H9 (cell line): Measurements from ENCODE around the gene EDC3. TPM values are rescaled to one million over a fixed set of nuclear protein-coding genes. Genes with fewer than 3 reads are reported as not detected.

Experiments used
- DNase-seq: peaks from one replicate; pipeline ENCODE4 v3.0.0-alpha.2; 2017
- H2AFZ ChIP-seq: one replicate; pipeline ENCODE4 v1.6.1; 2013; ENCODE audit warnings: mild to moderate bottlenecking, low read length, control low read depth, moderate library complexity
- H2AK5ac ChIP-seq: 2 replicates; pipeline ENCODE4 v1.6.1; 2013; ENCODE audit warnings: low read length, control low read depth, mixed read lengths; ENCODE audit not compliant: insufficient read length
- H2BK120ac ChIP-seq: one replicate; pipeline ENCODE4 v1.6.1; 2013; ENCODE audit warnings: low read depth, mild to moderate bottlenecking, low read length, control low read depth, inconsistent platforms; ENCODE audit not compliant: poor library complexity, severe bottlenecking
- H2BK12ac ChIP-seq: 2 replicates; pipeline ENCODE4 v1.6.1; 2013; ENCODE audit warnings: low read length, control low read depth, mixed read lengths, low read depth; ENCODE audit not compliant: insufficient read length
- H2BK15ac ChIP-seq: 2 replicates; pipeline ENCODE4 v1.6.1; 2013; ENCODE audit warnings: low read depth, low read length, control low read depth
- H2BK20ac ChIP-seq: one replicate; pipeline ENCODE4 v1.6.1; 2013; ENCODE audit warnings: low read depth, mild to moderate bottlenecking, low read length, control low read depth, inconsistent platforms; ENCODE audit not compliant: poor library complexity, severe bottlenecking
- H2BK5ac ChIP-seq: 2 replicates; pipeline ENCODE4 v1.6.1; 2013; ENCODE audit warnings: low read length, control low read depth, mixed read lengths; ENCODE audit not compliant: insufficient read length
- H3K14ac ChIP-seq: 2 replicates; pipeline ENCODE4 v1.6.1; 2013; ENCODE audit warnings: low read length, control low read depth; ENCODE audit not compliant: insufficient read depth
- H3K18ac ChIP-seq: 2 replicates; pipeline ENCODE4 v1.6.1; 2013; ENCODE audit warnings: low read depth, mild to moderate bottlenecking, mixed read lengths, low read length, control low read depth; ENCODE audit not compliant: insufficient read length
- H3K23ac ChIP-seq: 2 replicates; pipeline ENCODE4 v1.6.1; 2013; ENCODE audit warnings: low read length, control low read depth, mixed read lengths, low read depth; ENCODE audit not compliant: insufficient read length
- H3K23me2 ChIP-seq: 2 replicates; pipeline ENCODE4 v1.6.1; 2013; ENCODE audit warnings: low read depth, mild to moderate bottlenecking, mixed read lengths, low read length, control low read depth; ENCODE audit not compliant: insufficient read length, poor library complexity, severe bottlenecking
- H3K27ac ChIP-seq: 2 replicates; pipeline ENCODE4 v1.5.1; 2013; ENCODE audit warnings: low read length, control low read depth, mixed read lengths, low read depth; ENCODE audit not compliant: insufficient read length
- H3K27me3 ChIP-seq: 2 replicates; pipeline ENCODE4 v1.6.1; 2013; ENCODE audit warnings: low read length, control low read depth, inconsistent platforms; ENCODE audit not compliant: insufficient read depth
- H3K4ac ChIP-seq: 2 replicates; pipeline ENCODE4 v1.6.1; 2013; ENCODE audit warnings: low read depth, mild to moderate bottlenecking, control low read depth, inconsistent platforms, low read length, moderate library complexity
- H3K4me1 ChIP-seq: 2 replicates; pipeline ENCODE4 v1.6.1; 2013; ENCODE audit warnings: low read length, control low read depth, inconsistent platforms; ENCODE audit not compliant: insufficient read depth
- H3K4me2 ChIP-seq: 2 replicates; pipeline ENCODE4 v1.6.1; 2013; ENCODE audit warnings: low read length, control low read depth, mixed read lengths; ENCODE audit not compliant: insufficient read length, insufficient read depth
- H3K56ac ChIP-seq: 2 replicates; pipeline ENCODE4 v1.6.1; 2013; ENCODE audit warnings: low read depth, mild to moderate bottlenecking, mixed read lengths, low read length, control low read depth; ENCODE audit not compliant: insufficient read length
- H3K79me1 ChIP-seq: 2 replicates; pipeline ENCODE4 v1.6.1; 2013; ENCODE audit warnings: low read depth, mild to moderate bottlenecking, moderate library complexity, low read length, control low read depth, inconsistent platforms; ENCODE audit not compliant: insufficient read depth, poor library complexity, severe bottlenecking
- H3K79me2 ChIP-seq: 2 replicates; pipeline ENCODE4 v1.6.1; 2013; ENCODE audit warnings: low read length, control low read depth, inconsistent platforms; ENCODE audit not compliant: insufficient read depth
- H3K9ac ChIP-seq: 2 replicates; pipeline ENCODE4 v1.6.1; 2013; ENCODE audit warnings: low read length, control low read depth, mixed read lengths; ENCODE audit not compliant: insufficient read length; ENCODE audit errors: extremely low read depth
- H3K9me3 ChIP-seq: one replicate; pipeline ENCODE4 v1.6.1; 2013; ENCODE audit warnings: low read depth, low read length, inconsistent platforms; ENCODE audit not compliant: control insufficient read depth
- H3T11ph ChIP-seq: one replicate; pipeline ENCODE4 v1.6.1; 2013; ENCODE audit warnings: mild to moderate bottlenecking, low read length, control low read depth, inconsistent platforms
- H4K20me1 ChIP-seq: one replicate; pipeline ENCODE4 v1.6.1; 2013; ENCODE audit not compliant: control insufficient read depth, insufficient read length, insufficient read depth
- H4K5ac ChIP-seq: 2 replicates; pipeline ENCODE4 v1.6.1; 2013; ENCODE audit warnings: low read depth, mild to moderate bottlenecking, mixed read lengths, low read length, control low read depth; ENCODE audit not compliant: insufficient read length
- H4K8ac ChIP-seq: replicated peaks from 2 replicates; pipeline ENCODE4 v1.6.1; 2013; ENCODE audit warnings: low read length, control low read depth, mixed read lengths, low read depth; ENCODE audit not compliant: insufficient read length
- H4K91ac ChIP-seq: 2 replicates; pipeline ENCODE4 v1.6.1; 2013; ENCODE audit warnings: low read depth, mild to moderate bottlenecking, moderate library complexity, mixed read lengths, low read length, control low read depth; ENCODE audit not compliant: insufficient read length
- H3K27ac Mint-ChIP-seq, 3 experiments: 2 replicates in 2 of 3; 3 replicates in 1 of 3; pipeline ENCODE4 v1.8.0; 2020 to 2021; ENCODE audit warnings: mixed read lengths in 3 of 3, mild to moderate bottlenecking in 1 of 3, moderate library complexity in 1 of 3
- H3K27me3 Mint-ChIP-seq: 2 replicates; pipeline ENCODE4 v1.8.0; 2021; ENCODE audit warnings: low read depth, mild to moderate bottlenecking, moderate library complexity, mixed read lengths
- H3K36me3 Mint-ChIP-seq, 3 experiments: 2 replicates in 2 of 3; 3 replicates in 1 of 3; pipeline ENCODE4 v1.8.0; 2020 to 2021; ENCODE audit warnings: low read depth in 3 of 3, mixed read lengths in 3 of 3; ENCODE audit not compliant: insufficient read depth in 1 of 3
- H3K4me1 Mint-ChIP-seq, 2 experiments: 2 replicates each; pipeline ENCODE4 v1.8.0; 2020; ENCODE audit warnings: mixed read lengths in 2 of 2
- H3K4me3 Mint-ChIP-seq, 2 experiments: 2 replicates in 1 of 2; 3 replicates in 1 of 2; pipeline ENCODE4 v1.8.0; 2020 to 2021; ENCODE audit warnings: mild to moderate bottlenecking in 2 of 2, mixed read lengths in 2 of 2, moderate library complexity in 1 of 2
- H3K9me3 Mint-ChIP-seq, 2 experiments: 2 replicates in 1 of 2; 3 replicates in 1 of 2; pipeline ENCODE4 v1.8.0; 2020; ENCODE audit warnings: mild to moderate bottlenecking in 2 of 2, mixed read lengths in 2 of 2, moderate library complexity in 1 of 2
- CTCF ChIP-seq: fragments of 200-600 bp; sonication (generic); conservative IDR thresholded peaks from 3 replicates; pipeline ENCODE4 v1.8.0; 2021; ENCODE audit warnings: antibody characterized with exemption, mild to moderate bottlenecking
- WGBS: extraction: QIAGEN DNeasy Blood & Tissue Kit; methylation state at CpG from one replicate; pipeline ENCODE4 v1.1.7; 2013; ENCODE audit warnings: missing lambda C conversion rate, low lambda C conversion rate, mixed read lengths; ENCODE audit not compliant: insufficient read length; ENCODE audit errors: extremely low coverage; 5-methylcytosine and 5-hydroxymethylcytosine counted together
- total RNA-seq: library from RNA; stranded (reverse); gene quantifications from 2 replicates; pipeline ENCODE4 v1.2.1, GENCODE V29; 2021

Gene EDC3
- total RNA-seq, 1 experiment from 2014 or later = 60.5 TPM

GRCh38 chr15:74632601-74633000 is 63.2 kb downstream of the EDC3 start:
- H3K4me2 ChIP-seq = no peak overlapping the region
- H3K9me3 ChIP-seq = no peaks in the 10 kb centered on the region
- H2AK5ac ChIP-seq = no peak overlapping the region
- H3K79me2 ChIP-seq = no peaks in the 10 kb centered on the region
- H3K27me3 ChIP-seq = no peaks in the 10 kb centered on the region
- no peaks in the 10 kb centered on the region for H4K20me1 ChIP-seq
- no peak overlapping the region for H2BK120ac ChIP-seq
- DNase-seq = peak; percentile 22
- no peaks in the 10 kb centered on the region; the same call in 1 of the 2 replicates for H3K27me3 Mint-ChIP-seq
- no peak overlapping the region for H3K4me3 Mint-ChIP-seq
- no peak overlapping the region for H2BK5ac ChIP-seq
- no peaks in the 10 kb centered on the region for H3K4me1 Mint-ChIP-seq
- H3K79me1 ChIP-seq = no peaks in the 10 kb centered on the region
- H3K14ac ChIP-seq = no peak overlapping the region
- no peak overlapping the region for H4K91ac ChIP-seq
- no peak overlapping the region for H2BK20ac ChIP-seq
- H4K5ac ChIP-seq = no peak overlapping the region
- H3K23me2 ChIP-seq = no peaks in the 10 kb centered on the region
- H3K18ac ChIP-seq = no peak overlapping the region
- H3K27ac ChIP-seq = no peak overlapping the region
- peaks cover 23 to 53% (median 42%) of the 10 kb centered on the region in 3 experiments; a peak in 6 of 7 replicates for H3K36me3 Mint-ChIP-seq
- no peak for TF ChIP-seq CTCF
- H3K23ac ChIP-seq = no peak overlapping the region
- no peaks in the 10 kb centered on the region for H3K9me3 Mint-ChIP-seq
- no peak overlapping the region for H3K4ac ChIP-seq
- H3K56ac ChIP-seq = no peak overlapping the region
- H3T11ph ChIP-seq = no peak overlapping the region
- no peaks in the 10 kb centered on the region for H3K4me1 ChIP-seq
- no peak overlapping the region for H2BK15ac ChIP-seq
- H2BK12ac ChIP-seq = no peak overlapping the region
- H3K27ac Mint-ChIP-seq = peak overlapping the region in 1 of 3 experiments; percentile 49; a peak in 1 of 7 replicates
- no peak overlapping the region for H3K9ac ChIP-seq
- H4K8ac ChIP-seq = no peak overlapping the region
- no peak overlapping the region for H2AFZ ChIP-seq
- no CpG with 5 or more reads among the region's 9 CpGs for WGBS
